Naive thymus-derived CD8-positive, alpha-beta T cell (primary cell): ENCODE measurements around the gene ACTR3C. TPM values are rescaled to one million over a fixed set of nuclear protein-coding genes. Genes with fewer than 3 reads are reported as not detected.

Experiments
- ATAC-seq, 2 donors: fragments of 150-1000 bp; cut with Tn5 transposase in 1 of 2; sonication (Bioruptor Pico), chemical (Tn5 transposase) in 1 of 2; 1 replicate in 1 of 2; 2 replicates in 1 of 2; pipeline ENCODE4 v1.10.0; 2021; ENCODE audit warnings: mild to moderate bottlenecking in 2 of 2, moderate library complexity in 2 of 2
- POLR2A ChIA-PET: fragments of 350-600 bp; sonication (Branson Sonifier 250); formaldehyde crosslinking; loops from one replicate; lab custom pipeline; 2021; ENCODE audit warnings: antibody characterized with exemption; lab: Charles Lee
- DNase-seq, 10 donors: peaks; one replicate each; pipeline versions ENCODE4 v3.0.0 to v3.0.0-alpha.2; 2020 to 2022
- H3K27ac Mint-ChIP-seq, 10 donors: one replicate each; pipeline ENCODE4 v1.8.0; 2020 to 2022; ENCODE audit warnings: mild to moderate bottlenecking in 10 of 10, mixed read lengths in 10 of 10, moderate library complexity in 4 of 10, inconsistent platforms in 1 of 10
- H3K27me3 Mint-ChIP-seq, 5 donors: one replicate each; pipeline ENCODE4 v1.8.0; 2021 to 2022; ENCODE audit warnings: mixed read lengths in 5 of 5
- H3K36me3 Mint-ChIP-seq, 3 donors: one replicate each; pipeline ENCODE4 v1.8.0; 2020 to 2022; ENCODE audit warnings: mixed read lengths in 3 of 3, mild to moderate bottlenecking in 2 of 3, inconsistent platforms in 1 of 3
- H3K4me1 Mint-ChIP-seq, 4 donors: one replicate each; pipeline ENCODE4 v1.8.0; 2021 to 2022; ENCODE audit warnings: mixed read lengths in 4 of 4
- H3K4me3 Mint-ChIP-seq, 10 donors: one replicate each; pipeline ENCODE4 v1.8.0; 2020 to 2022; ENCODE audit warnings: mild to moderate bottlenecking in 10 of 10, mixed read lengths in 10 of 10, moderate library complexity in 6 of 10, inconsistent platforms in 1 of 10
- H3K9me3 Mint-ChIP-seq, 9 donors: one replicate each; pipeline ENCODE4 v1.8.0; 2020 to 2022; ENCODE audit warnings: mixed read lengths in 9 of 9, mild to moderate bottlenecking in 3 of 9, inconsistent platforms in 1 of 9, moderate library complexity in 1 of 9
- polyA plus RNA-seq, 3 donors: library from polyadenylated mRNA; unstranded; fragments of 300-500 nt; fragmentation: Illumina TruSeq; gene quantifications; one replicate each; pipeline ENCODE4 v1.2.3, GENCODE V29; 2021
- total RNA-seq, 8 experiments: library from RNA in 2 of 8; stranded (reverse) in 2 of 8; gene quantifications; one replicate each; pipeline ENCODE4 v1.2.3 and lab custom pipeline; 2021 to 2026

ACTR3C gene
- total and polyA plus RNA-seq, 5 experiments from 2014 or later = 2.1 to 12.8 (median 4.6) TPM

DNA sequence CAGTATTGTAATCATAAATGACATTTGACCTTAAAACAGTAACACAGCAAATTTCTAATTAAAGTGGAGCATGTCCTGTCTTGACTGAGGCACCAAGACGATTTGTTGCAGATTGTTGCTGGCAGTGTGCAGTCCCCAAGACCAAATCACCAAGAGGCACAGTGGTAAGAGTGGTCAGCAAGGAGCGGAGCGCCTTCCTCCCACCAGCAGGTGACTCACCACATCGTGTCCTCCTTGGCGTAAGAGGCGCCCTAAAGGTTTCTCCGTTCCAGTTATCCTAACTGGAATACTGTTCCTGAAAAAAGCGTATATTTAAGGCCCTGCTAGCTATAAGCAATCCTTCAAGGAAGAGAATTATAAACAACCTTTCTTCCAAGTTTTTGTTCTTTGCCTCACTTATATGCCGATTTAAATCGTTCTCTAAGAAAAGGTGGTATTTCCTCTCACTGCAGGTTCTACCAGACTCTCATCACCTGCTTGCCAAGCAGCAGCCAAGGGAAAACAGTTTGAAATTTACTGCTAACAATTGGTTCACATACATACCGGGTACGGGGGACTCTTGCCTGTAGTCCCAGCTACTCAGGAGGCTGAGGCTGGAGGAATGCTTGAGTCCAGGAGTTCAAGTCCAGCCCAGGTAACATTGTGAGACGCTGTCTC, 34.6 kb upstream of the ACTR3C start:
- POLR2A ChIA-PET = interaction anchor here (0.6 to 5.5 kb wide), 9 partner anchors 8 to 176 kb away, joined by 3 to 41 read pairs (median 4); partner anchors contain the start of genes ACTR3C, LRRC61 and REPIN1

DNA sequence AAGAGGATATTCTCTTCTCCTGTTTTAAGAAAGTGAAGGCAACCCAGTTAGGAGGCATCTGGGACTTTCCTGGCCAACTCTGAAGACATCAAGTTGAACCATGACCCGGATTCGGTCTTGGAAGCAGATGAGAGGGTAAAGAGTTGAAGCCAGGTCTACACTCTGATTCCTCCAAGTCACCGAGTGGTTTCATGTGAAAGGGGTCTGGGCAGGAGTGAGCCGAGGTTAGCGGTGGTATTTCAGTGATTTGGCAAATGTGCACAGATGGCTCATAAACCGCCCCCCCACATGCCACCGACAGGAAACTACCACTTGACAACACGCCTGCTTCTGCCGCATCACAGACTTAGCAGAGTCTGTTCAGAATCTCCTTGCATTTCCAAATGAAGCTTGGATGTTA, 33.9 kb upstream of the ACTR3C start:
- Mint-ChIP-seq H3K9me3 (no peaks in the 10 kb centered on the region), H3K27me3 (no peaks in the 10 kb centered on the region), H3K4me3 (peak overlapping the region; percentile 61 to 86 (median 80)), H3K36me3 (no peaks in the 10 kb centered on the region), H3K27ac (peak overlapping the region in 9 of 10 donors; percentile 77 to 96 (median 93)), H3K4me1 (peaks cover 26 to 45% (median 38%) of the 10 kb centered on the region in 4 donors)
- POLR2A ChIA-PET = interaction anchor here (0.7 to 5.5 kb wide), 7 partner anchors 9 to 50 kb away, joined by 3 to 41 read pairs (median 7); partner anchors contain the start of genes ACTR3C, LRRC61 and REPIN1
- DNase-seq (peak; percentile 41 to 85 (median 74)), ATAC-seq (peak; percentile 92 to 95)

More for the DNA sequence above, 34.6 kb upstream of the ACTR3C start:
- H3K9me3 Mint-ChIP-seq = no peaks in the 10 kb centered on the region
- ATAC-seq (peak; percentile 18 to 37), DNase-seq (no peak)
- no peaks in the 10 kb centered on the region for H3K36me3 Mint-ChIP-seq
- H3K4me1 Mint-ChIP-seq = peaks cover 27 to 47% (median 40%) of the 10 kb centered on the region in 4 donors
- H3K27me3 Mint-ChIP-seq = no peaks in the 10 kb centered on the region
- peak overlapping the region; percentile 61 to 86 (median 80) for H3K4me3 Mint-ChIP-seq
- peak overlapping the region in 9 of 10 donors; percentile 77 to 96 (median 93) for H3K27ac Mint-ChIP-seq

DNA sequence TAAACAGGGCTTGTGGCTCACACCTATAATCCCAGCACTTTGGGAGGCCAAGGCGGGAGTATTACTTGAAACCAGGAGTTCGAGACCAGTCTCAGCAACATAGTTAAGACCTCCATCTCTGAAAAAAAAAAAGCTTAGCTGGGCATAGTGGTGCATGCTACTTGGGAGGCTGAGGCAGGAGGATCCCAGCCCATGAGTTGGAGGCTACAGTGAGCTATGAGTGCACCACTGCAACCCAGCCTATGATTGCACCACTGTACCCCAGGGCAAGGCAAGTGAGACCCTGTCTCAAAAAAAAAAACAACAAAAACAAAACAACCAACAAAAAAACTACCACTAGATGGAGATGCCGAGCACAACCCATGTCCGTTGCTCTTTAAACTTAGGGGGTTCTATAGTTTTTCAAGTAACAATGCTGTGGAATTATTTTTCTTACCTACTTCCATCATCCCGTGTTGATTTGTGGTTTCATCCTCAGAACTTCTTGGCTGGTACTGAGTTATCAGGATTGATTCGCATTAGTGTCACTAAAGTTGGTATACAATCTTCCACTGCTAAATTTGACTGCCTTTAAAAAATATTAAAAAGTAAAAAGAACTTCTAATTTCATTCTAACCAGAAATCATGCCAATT, 33.0 kb upstream of the ACTR3C start:
- no peaks in the 10 kb centered on the region for H3K36me3 Mint-ChIP-seq
- no peaks in the 10 kb centered on the region for H3K9me3 Mint-ChIP-seq
- H3K27me3 Mint-ChIP-seq = no peaks in the 10 kb centered on the region
- H3K4me1 Mint-ChIP-seq = peaks cover 21 to 40% (median 35%) of the 10 kb centered on the region in 4 donors
- DNase-seq (peak in 3 of 10 donors; percentile 62 to 64 (median 63)), ATAC-seq (peak in 1 of 2 donors; percentile 19)
- POLR2A ChIA-PET = interaction anchor here (0.7 to 5.5 kb wide), 7 partner anchors 9 to 49 kb away, joined by 3 to 41 read pairs (median 4); partner anchors contain the start of gene REPIN1
- peak overlapping the region in 5 of 10 donors; percentile 8 to 34 (median 18) for H3K4me3 Mint-ChIP-seq
- H3K27ac Mint-ChIP-seq = peak overlapping the region in 9 of 10 donors; percentile 4 to 79 (median 63)

DNA sequence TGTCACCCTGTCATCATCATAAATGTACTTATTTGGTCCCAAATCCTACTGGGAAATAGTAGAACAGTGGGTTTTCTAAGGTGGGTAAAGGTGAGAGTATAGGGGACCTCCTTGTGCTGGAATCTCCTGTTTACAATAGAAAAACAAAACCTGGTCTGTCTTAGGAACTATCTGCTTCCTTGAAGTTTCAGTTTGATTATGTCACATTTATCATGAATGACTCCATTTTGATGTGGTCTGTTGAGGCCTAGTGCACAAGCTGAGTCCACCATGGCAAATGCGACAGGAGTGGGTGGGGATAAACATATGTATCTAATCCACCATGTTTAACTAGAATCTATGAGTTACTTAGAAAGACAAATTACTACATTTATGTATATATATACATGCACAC, 32.3 kb upstream of the ACTR3C start:
- POLR2A ChIA-PET = interaction anchor here (0.6 to 5.5 kb wide), 9 partner anchors 8 to 502 kb away, joined by 3 to 41 read pairs (median 4); partner anchors contain the start of gene REPIN1
- Mint-ChIP-seq H3K4me1 (peaks cover 21 to 40% (median 35%) of the 10 kb centered on the region in 4 donors), H3K27ac (peak overlapping the region in 2 of 10 donors; percentile 54 to 69), H3K36me3 (no peaks in the 10 kb centered on the region), H3K27me3 (no peaks in the 10 kb centered on the region), H3K9me3 (no peaks in the 10 kb centered on the region), H3K4me3 (no peak overlapping the region)
- DNase-seq (no peak), ATAC-seq (no peak)

DNA sequence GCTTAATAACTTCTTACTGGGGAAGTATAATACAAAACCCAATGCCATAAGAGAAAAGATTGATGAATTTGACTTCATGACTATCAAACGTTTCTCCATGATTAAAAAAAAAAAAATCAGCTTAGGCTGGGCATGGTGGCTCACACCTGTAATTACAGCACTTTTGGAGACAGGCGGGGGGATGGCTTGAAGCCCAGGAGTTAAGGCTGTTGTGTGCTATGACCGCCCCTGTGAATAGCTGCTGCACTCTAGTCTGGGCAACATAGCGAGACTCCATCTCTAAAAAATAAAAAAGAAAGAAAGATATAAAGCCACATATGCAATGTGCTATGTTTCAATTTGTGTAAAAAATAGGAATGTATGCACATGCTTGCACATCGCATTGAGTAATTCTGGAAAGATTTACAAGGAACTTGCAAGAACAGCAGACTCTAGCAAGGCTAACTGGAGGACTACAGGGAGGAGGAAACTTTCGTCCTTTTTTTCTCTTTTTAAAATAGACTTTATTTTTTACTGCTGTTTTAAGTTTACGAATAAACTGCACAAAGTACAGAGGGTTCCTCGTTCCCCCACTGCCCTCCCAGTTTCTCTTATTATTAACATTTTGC, 28.3 kb upstream of the ACTR3C start:
- Mint-ChIP-seq H3K36me3 (no peaks in the 10 kb centered on the region), H3K4me3 (no peak overlapping the region)
- POLR2A ChIA-PET = interaction anchor here (0.6 kb wide), 1 partner anchor 15 kb away, joined by 4 read pairs; no protein-coding TSS in a partner anchor

DNA sequence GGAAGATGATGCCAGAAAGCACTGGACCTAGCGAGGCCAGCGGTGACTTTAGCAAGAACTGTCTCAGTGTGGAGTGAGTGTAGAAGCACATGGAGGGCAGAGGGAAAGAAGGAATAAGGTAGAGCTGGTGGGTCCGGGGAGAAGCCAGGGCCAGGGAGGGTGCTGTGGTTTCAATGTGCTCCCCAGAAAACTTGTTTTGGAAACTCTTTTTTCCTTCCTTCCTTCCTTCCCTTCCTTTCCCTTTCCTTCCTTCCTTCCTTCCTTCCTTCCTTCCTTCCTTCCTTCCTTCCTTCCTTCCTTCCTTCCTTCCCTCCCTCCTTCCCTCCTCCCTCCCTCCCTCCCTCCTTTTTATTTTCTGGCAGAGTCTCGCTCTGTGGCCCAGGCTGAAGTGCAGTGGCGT, 23.6 kb upstream of the ACTR3C start:
- Mint-ChIP-seq H3K27ac (no peak overlapping the region), H3K27me3 (peaks cover 3 to 23% (median 17%) of the 10 kb centered on the region in 5 donors), H3K9me3 (peaks cover 0 to 14% (median 4%) of the 10 kb centered on the region in 9 donors)

More for the DNA sequence above, 28.3 kb upstream of the ACTR3C start:
- DNase-seq (no peak), ATAC-seq (no peak)
- H3K4me1 Mint-ChIP-seq = peaks cover 0 to 5% (median 2%) of the 10 kb centered on the region in 4 donors
- no peaks in the 10 kb centered on the region for H3K9me3 Mint-ChIP-seq
- H3K27ac Mint-ChIP-seq = no peak overlapping the region
- peaks cover 0 to 4% (median 0%) of the 10 kb centered on the region in 5 donors for H3K27me3 Mint-ChIP-seq

DNA sequence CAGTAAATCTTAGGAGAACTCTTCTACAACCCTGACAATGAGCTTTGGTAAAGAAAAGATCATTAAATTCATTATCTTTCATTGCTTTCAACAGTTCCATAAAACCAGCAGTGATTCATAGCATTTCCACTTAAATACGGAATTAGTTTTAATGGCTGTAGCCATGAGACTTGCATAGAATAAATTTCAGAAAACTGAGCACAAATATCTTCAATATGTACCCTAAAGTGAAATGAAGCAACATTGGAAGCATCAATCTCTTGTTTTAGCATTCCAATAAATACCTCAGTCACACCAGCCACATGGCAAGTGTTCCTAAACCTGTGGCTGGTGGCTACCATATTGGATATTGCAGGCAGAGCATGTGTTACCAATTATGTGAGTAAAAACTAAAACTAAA, 21.7 kb upstream of the ACTR3C start:
- Mint-ChIP-seq H3K9me3 (peaks cover 0 to 14% (median 4%) of the 10 kb centered on the region in 9 donors), H3K4me3 (no peak overlapping the region), H3K27ac (no peak overlapping the region), H3K4me1 (peaks cover 5 to 13% (median 10%) of the 10 kb centered on the region in 4 donors), H3K27me3 (peaks cover 4 to 36% (median 22%) of the 10 kb centered on the region in 5 donors), H3K36me3 (peaks cover 3 to 13% (median 12%) of the 10 kb centered on the region in 3 donors)
- POLR2A ChIA-PET = no interaction called here
- ATAC-seq (no peak), DNase-seq (no peak)

More for the DNA sequence above, 23.6 kb upstream of the ACTR3C start:
- H3K4me1 Mint-ChIP-seq = peaks cover 0 to 6% (median 3%) of the 10 kb centered on the region in 4 donors
- peaks cover 2 to 12% (median 12%) of the 10 kb centered on the region in 3 donors for H3K36me3 Mint-ChIP-seq
- DNase-seq (no peak), ATAC-seq (no peak)
- no peak overlapping the region for H3K4me3 Mint-ChIP-seq
- POLR2A ChIA-PET = no interaction called here

DNA sequence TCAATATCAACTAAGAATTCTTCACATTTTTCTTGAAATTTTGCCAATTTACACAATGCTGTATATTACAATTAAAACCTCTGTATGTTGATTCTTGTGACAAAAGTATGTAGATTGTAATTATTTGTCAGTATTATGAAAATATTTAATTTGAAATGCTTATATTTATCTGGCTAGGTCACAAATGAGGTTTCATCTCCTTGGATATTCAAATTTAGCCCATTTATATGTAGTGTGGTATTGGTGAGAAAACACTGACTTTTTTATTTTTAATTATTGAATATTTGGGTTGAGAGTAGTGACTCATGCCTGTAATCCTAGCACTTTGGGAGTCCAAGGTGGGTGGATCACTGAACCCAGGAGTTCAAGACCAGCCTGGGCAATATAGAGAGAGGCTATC, 21.0 kb upstream of the ACTR3C start:
- DNase-seq = no peak
- Mint-ChIP-seq H3K36me3 (peaks cover 6 to 13% (median 12%) of the 10 kb centered on the region in 3 donors), H3K27me3 (peaks cover 4 to 41% (median 25%) of the 10 kb centered on the region in 5 donors), H3K4me1 (peaks cover 5 to 21% (median 13%) of the 10 kb centered on the region in 4 donors), H3K4me3 (no peak overlapping the region), H3K27ac (no peak overlapping the region), H3K9me3 (peaks cover 0 to 14% (median 4%) of the 10 kb centered on the region in 9 donors)
- ATAC-seq = no peak
- POLR2A ChIA-PET = no interaction called here

DNA sequence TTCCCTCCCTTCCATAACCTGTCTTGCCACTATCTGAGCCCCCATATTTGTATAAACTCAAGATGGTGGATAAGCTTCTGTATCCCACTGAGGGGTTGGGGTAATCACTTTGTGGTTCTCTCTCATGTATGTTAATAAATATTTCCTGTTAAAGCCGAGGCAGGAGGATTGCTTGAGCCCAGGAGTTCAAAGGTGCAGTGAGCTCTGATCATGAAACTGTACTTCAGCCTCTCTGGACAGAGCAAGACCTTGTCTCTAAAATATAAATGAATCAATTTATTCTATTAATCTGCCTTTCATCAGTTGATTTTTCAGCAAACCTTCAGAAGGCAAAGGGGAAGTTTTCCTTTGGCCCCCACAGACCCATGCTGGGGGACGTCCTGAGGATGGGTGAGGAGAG, 19.9 kb upstream of the ACTR3C start:
- peak overlapping the region in 1 of 10 donors; percentile 40 for H3K27ac Mint-ChIP-seq
- no peak for ATAC-seq

DNA sequence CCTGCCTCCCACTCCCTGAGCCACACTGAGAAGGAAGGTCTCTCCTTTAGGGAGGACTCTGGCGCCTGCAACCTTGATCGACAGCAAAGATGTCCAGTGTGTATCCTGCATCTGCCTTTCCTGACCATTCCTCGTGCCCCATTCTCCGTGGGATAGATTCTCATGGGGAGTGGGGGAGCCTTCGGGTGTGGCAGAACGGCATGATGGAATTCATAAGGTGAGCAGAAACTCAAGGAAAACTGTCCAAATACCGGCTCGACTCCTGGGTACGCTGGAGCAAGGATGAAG, 18.7 kb upstream of the ACTR3C start:
- Mint-ChIP-seq H3K9me3 (peaks cover 0 to 14% (median 4%) of the 10 kb centered on the region in 9 donors), H3K27me3 (peaks cover 4 to 41% (median 25%) of the 10 kb centered on the region in 5 donors), H3K36me3 (peaks cover 12 to 19% (median 19%) of the 10 kb centered on the region in 3 donors), H3K4me1 (peaks cover 7 to 33% (median 15%) of the 10 kb centered on the region in 4 donors), H3K4me3 (peak overlapping the region in 4 of 10 donors; percentile 42 to 60 (median 48)), H3K27ac (peak overlapping the region in 2 of 10 donors; percentile 24 to 65)
- DNase-seq (no peak), ATAC-seq (no peak)
- POLR2A ChIA-PET = no interaction called here

More for the DNA sequence above, 19.9 kb upstream of the ACTR3C start:
- POLR2A ChIA-PET = no interaction called here
- DNase-seq = no peak
- H3K4me1 Mint-ChIP-seq = peaks cover 7 to 27% (median 14%) of the 10 kb centered on the region in 4 donors
- H3K4me3 Mint-ChIP-seq = no peak overlapping the region
- H3K36me3 Mint-ChIP-seq = peaks cover 11 to 13% (median 12%) of the 10 kb centered on the region in 3 donors
- peaks cover 0 to 14% (median 4%) of the 10 kb centered on the region in 9 donors for H3K9me3 Mint-ChIP-seq
- peaks cover 4 to 41% (median 25%) of the 10 kb centered on the region in 5 donors for H3K27me3 Mint-ChIP-seq

DNA sequence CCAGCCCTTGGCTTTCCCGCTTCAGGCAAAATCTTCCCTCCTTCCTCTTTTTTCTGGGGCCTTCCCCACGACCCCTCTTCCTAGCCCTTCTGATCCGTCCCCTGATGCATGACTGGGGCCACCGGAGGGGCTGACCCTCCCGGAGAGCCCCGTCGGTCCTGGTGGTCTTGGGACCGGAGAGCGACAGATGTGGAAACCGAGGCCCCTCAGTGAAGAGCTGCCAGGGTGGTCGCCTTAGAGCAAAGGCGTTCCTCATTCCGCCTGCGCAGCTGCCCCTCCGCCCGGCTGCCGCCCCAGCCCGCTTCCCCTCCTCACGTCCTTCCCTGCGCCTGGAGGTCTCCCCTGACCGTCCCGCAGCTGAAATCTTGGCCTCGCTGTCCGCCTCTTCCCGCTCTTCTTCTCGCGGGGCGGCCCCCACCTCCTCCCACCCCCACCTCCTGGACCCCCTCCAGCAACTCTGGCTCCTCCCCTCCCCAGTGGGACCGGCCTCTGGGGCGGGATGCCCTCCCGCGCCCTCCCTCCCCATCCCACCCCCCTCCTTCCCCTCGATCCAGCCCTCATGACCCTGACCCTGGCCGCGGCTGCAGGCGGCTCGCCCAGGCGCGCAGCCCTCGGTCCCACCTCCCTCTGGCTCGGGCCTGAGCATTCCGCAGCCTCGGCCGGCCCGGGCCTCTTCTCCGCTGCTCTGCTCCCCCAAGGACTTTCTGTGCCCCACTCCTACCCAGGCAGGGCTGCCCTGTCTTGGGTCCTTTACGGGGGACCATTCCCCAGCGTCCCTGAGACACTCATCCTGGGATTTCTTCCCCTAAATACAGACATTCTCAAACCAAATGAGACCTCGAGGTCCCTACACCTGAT, 18.1 kb upstream of the ACTR3C start, which contains the start of gene RARRES2:
Gene RARRES2 (minus strand): TSS at position 367 of the 858 bp plus-strand sequence. CDS start 1,020 bp downstream, outside the sequence.
- Mint-ChIP-seq H3K36me3 (peaks cover 12 to 25% (median 19%) of the 10 kb centered on the region in 3 donors), H3K27me3 (peaks cover 4 to 41% (median 25%) of the 10 kb centered on the region in 5 donors)
- POLR2A ChIA-PET = interaction anchor here (1.3 kb wide), 1 partner anchor 20 kb away, joined by 3 read pairs; no protein-coding TSS in a partner anchor

More for the DNA sequence above, 18.1 kb upstream of the ACTR3C start, which contains the start of gene RARRES2:
- H3K4me3 Mint-ChIP-seq = peak within 1 kb of the TSS in 7 of 10 donors; percentile 38 to 63 (median 55)
- peak within 1 kb of the TSS in 2 of 10 donors; percentile 24 to 65 for H3K27ac Mint-ChIP-seq
- H3K4me1 Mint-ChIP-seq = peaks cover 7 to 33% (median 15%) of the 10 kb centered on the region in 4 donors
- DNase-seq (no peak), ATAC-seq (no peak)
- H3K9me3 Mint-ChIP-seq = peaks cover 0 to 14% (median 4%) of the 10 kb centered on the region in 9 donors
